ENCODE data around the gene GABRB2. TPM values are rescaled to one million over a fixed set of nuclear protein-coding genes. Genes with fewer than 3 reads are reported as not detected.

Gene GABRB2
- total RNA-seq, 1 experiment from 2014 or later = 5.3 TPM

DNA sequence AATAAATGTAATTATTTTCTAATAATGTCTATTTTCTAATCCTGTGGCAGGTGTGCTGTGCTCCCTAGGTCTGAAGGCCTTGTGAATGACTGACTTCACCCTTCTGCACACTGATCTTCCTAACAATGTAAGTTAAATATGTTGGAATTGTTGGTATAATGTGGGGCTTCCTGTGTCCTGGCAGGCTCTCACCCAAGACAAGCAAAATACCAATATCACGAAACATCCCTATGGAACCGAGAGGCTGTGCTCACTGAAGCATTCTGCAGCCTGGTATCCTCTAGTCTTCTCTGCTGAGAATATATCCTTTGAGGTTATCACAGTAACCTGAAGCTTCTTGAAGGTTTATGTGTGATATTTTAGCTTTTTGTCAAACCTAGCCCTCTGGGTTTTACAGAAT is 159.4 kb downstream of the GABRB2 start:
- Histone ChIP-seq H3K4me3 (ENCODE audit: insufficient read depth, low read depth, low read length) (no peak overlapping the region), H3K36me3 (replicated peaks; ENCODE audit: control insufficient read depth, insufficient read depth, low read length) (no peaks in the 10 kb centered on the region), H3K27me3 (ENCODE audit: control insufficient read depth, insufficient read depth, low read length) (no peaks in the 10 kb centered on the region)
- DNase-seq = no peak

- Histone ChIP-seq H3K4me3 (ENCODE audit: insufficient read depth, low read depth, low read length) (no peak overlapping the region), H3K36me3 (replicated peaks; ENCODE audit: control insufficient read depth, insufficient read depth, low read length) (no peaks in the 10 kb centered on the region), H3K27me3 (ENCODE audit: control insufficient read depth, insufficient read depth, low read length) (no peaks in the 10 kb centered on the region)
- no peak for DNase-seq
Measured at GRCh38 chr5:161385027-161385426, 161.5 kb downstream of the GABRB2 start.

- no peak for DNase-seq
- Histone ChIP-seq H3K36me3 (replicated peaks; ENCODE audit: control insufficient read depth, insufficient read depth, low read length) (no peaks in the 10 kb centered on the region), H3K4me3 (ENCODE audit: insufficient read depth, low read depth, low read length) (no peak overlapping the region), H3K27me3 (ENCODE audit: control insufficient read depth, insufficient read depth, low read length) (no peaks in the 10 kb centered on the region)
Measured at GRCh38 chr5:161382685-161383084, 163.8 kb downstream of the GABRB2 start.

DNA sequence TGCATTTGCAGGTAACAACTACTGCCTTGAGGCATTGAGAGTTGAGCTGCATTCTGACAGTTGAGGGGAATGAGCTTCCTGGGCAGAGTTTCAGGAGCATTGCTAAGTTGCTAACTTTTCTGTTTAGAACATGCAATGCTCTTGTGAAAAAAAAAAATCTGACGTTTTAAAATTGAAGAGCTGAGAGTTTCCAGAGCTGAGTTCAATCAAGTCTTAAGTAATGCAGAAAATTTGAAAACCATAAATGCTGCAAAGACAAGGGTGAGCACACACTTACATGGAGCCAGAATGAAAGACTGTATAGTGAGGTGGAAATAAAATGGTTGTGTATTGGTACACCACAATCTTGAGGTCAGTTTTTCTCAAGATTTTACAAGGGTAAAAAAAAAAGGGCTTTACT is 166.0 kb downstream of the GABRB2 start:
- H3K27me3 ChIP-seq (ENCODE audit: control insufficient read depth, insufficient read depth, low read length) = no peaks in the 10 kb centered on the region
- no peak for DNase-seq
- H3K36me3 ChIP-seq (replicated peaks; ENCODE audit: control insufficient read depth, insufficient read depth, low read length) = no peaks in the 10 kb centered on the region
- H3K4me3 ChIP-seq (ENCODE audit: insufficient read depth, low read depth, low read length) = no peak overlapping the region

- H3K4me3 ChIP-seq (ENCODE audit: insufficient read depth, low read depth, low read length) = no peak overlapping the region
- H3K36me3 ChIP-seq (replicated peaks; ENCODE audit: control insufficient read depth, insufficient read depth, low read length) = no peaks in the 10 kb centered on the region
- H3K27me3 ChIP-seq (ENCODE audit: control insufficient read depth, insufficient read depth, low read length) = no peaks in the 10 kb centered on the region
- DNase-seq = no peak
Measured at GRCh38 chr5:161378701-161379100, 167.8 kb downstream of the GABRB2 start.

DNA sequence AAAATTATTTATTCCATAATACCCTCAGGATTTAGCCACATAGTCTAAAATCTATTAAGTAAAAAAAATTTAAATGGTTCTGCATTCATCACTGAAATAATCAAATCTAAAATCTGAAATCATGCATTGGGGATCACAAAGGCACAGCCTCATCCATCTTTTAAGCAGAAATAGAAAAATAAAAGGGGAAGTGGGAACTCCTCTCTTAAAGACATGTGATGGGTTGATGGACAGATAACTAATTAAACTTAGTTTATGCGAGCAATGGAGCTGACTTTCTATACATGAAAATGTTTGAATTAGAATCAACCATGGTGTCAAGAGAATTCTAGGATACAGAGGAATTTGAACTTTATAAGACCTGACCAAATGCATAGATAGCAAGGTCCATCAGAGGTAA is 170.5 kb downstream of the GABRB2 start:
- no peaks in the 10 kb centered on the region for H3K36me3 ChIP-seq (replicated peaks; ENCODE audit: control insufficient read depth, insufficient read depth, low read length)
- no peak for DNase-seq
- H3K27me3 ChIP-seq (ENCODE audit: control insufficient read depth, insufficient read depth, low read length) = no peaks in the 10 kb centered on the region
- no peak overlapping the region for H3K4me3 ChIP-seq (ENCODE audit: insufficient read depth, low read depth, low read length)

DNA sequence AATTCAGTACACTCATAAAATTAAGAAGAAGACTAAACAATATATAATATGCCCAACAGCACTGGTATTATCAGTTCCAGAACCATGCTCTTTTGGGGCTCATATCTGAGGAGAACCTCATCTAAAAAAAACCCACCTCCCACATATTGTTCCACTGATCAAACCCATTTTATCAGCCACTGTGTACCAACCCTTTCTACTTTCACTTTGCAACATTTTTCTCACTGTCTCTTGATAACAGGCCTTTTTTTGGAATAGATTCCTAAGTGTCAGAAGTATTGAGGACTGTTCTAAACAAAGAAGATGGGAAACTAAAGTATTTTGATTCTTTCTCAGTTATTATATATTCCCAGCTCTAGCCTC is 173.2 kb downstream of the GABRB2 start:
- no peaks in the 10 kb centered on the region for H3K27me3 ChIP-seq (ENCODE audit: control insufficient read depth, insufficient read depth, low read length)
- H3K4me3 ChIP-seq (ENCODE audit: insufficient read depth, low read depth, low read length) = no peak overlapping the region
- H3K36me3 ChIP-seq (replicated peaks; ENCODE audit: control insufficient read depth, insufficient read depth, low read length) = no peaks in the 10 kb centered on the region
- DNase-seq = no peak

DNA sequence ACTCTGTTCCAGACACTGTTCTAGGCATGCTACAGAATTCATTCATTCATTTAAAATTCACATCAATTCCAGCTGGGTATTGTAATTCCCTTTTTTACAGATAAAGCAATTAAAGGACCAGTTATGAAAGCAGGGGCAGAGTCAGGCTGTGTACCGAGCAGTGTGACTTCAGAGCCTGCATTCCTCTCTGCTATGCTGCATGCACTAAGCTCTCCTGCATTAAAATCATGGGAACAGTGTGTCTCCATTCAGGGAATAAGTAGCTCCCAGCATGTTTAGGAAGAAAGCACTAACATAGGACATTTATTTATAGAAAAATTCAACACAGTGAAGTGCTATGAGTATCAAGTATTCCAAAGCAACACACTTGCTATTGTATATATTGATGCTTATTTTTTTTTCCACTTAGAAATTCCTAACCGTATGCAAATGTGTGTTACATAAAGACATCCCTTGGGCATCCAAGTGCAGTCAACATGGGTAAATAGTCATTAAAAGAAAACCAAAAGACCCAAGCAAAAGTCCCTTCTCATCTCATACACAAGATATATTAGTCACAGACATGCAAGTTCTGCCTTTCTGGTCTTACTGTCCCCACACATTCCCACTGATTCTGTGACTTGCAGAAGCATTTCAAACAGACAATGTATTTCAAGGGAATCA is 173.7 kb downstream of the GABRB2 start:
- Histone ChIP-seq H3K27me3 (ENCODE audit: control insufficient read depth, insufficient read depth, low read length) (no peaks in the 10 kb centered on the region), H3K36me3 (replicated peaks; ENCODE audit: control insufficient read depth, insufficient read depth, low read length) (no peaks in the 10 kb centered on the region), H3K4me3 (ENCODE audit: insufficient read depth, low read depth, low read length) (no peak overlapping the region)
- no peak for DNase-seq

GRCh38 chr5:161369022-161369421 is 177.5 kb downstream of the GABRB2 start:
- H3K36me3 ChIP-seq (replicated peaks; ENCODE audit: control insufficient read depth, insufficient read depth, low read length) = no peaks in the 10 kb centered on the region
- DNase-seq = no peak
- no peaks in the 10 kb centered on the region for H3K27me3 ChIP-seq (ENCODE audit: control insufficient read depth, insufficient read depth, low read length)
- H3K4me3 ChIP-seq (ENCODE audit: insufficient read depth, low read depth, low read length) = no peak overlapping the region

DNA sequence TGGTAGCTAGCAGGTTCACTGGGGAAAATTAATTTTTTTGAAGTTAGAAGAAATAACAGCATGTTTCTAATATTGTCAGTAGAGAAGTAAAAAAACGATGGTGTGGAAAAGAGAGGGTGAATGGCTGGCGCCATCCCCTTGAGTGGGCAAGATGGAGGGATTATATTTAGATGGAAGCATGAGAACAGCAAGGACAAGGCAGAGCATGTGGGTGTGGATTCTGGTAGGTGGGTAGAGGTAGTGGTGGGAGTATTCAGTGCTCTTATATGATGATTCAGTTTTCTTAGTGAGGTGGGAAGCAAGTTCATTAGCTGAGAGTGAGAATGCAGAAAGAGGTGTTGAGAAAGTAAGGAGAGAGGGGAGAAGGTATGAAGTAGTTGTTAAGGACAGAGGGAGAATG is 188.1 kb downstream of the GABRB2 start:
- no peaks in the 10 kb centered on the region for H3K36me3 ChIP-seq (replicated peaks; ENCODE audit: control insufficient read depth, insufficient read depth, low read length)
- DNase-seq = no peak
- no peaks in the 10 kb centered on the region for H3K27me3 ChIP-seq (ENCODE audit: control insufficient read depth, insufficient read depth, low read length)
- H3K4me3 ChIP-seq (ENCODE audit: insufficient read depth, low read depth, low read length) = no peak overlapping the region

DNA sequence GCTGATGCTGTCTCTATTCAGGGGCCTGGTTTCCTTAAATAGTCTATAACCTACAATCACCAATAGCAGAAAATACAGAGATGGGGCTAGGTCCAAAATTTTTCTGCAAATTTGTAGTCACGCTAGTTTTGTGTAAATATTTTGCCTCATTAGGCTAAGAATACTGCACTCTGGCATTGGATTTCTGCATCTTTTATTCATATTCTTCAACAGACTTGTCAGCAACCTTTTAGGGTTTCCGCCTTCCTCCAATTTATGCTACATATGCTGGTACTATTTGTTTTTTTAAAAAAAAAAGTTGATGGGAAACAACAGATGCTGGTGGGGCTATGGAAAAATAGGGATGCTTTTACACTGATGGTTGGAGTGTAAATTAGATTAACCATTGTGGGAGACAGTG is 202.3 kb downstream of the GABRB2 start:
- no peaks in the 10 kb centered on the region for H3K36me3 ChIP-seq (replicated peaks; ENCODE audit: control insufficient read depth, insufficient read depth, low read length)
- DNase-seq = no peak
- no peaks in the 10 kb centered on the region for H3K27me3 ChIP-seq (ENCODE audit: control insufficient read depth, insufficient read depth, low read length)
- no peak overlapping the region for H3K4me3 ChIP-seq (ENCODE audit: insufficient read depth, low read depth, low read length)

GRCh38 chr5:161342886-161343285 is 203.6 kb downstream of the GABRB2 start:
- Histone ChIP-seq H3K27me3 (ENCODE audit: control insufficient read depth, insufficient read depth, low read length) (no peaks in the 10 kb centered on the region), H3K4me3 (ENCODE audit: insufficient read depth, low read depth, low read length) (no peak overlapping the region), H3K36me3 (replicated peaks; ENCODE audit: control insufficient read depth, insufficient read depth, low read length) (no peaks in the 10 kb centered on the region)
- no peak for DNase-seq

DNA sequence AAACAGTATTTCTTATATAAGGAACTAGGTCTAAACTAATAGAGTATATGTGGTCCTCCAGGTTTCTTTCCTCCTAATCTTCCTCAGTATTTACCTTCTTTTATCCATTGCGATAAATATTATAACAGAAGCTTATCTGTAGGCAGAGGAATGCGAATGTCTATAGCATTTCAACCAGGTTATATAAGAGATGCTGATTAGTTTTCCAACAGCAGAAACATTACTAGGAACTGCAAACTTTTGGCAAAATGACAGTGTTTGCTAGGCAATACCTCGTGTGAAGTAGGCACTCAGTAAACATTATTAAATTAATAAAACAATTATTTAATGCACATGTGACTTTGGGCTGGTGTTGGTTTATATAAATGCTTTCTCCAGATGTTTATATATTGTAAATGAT is 206.5 kb downstream of the GABRB2 start:
- H3K4me3 ChIP-seq (ENCODE audit: insufficient read depth, low read depth, low read length) = no peak overlapping the region
- H3K27me3 ChIP-seq (ENCODE audit: control insufficient read depth, insufficient read depth, low read length) = no peaks in the 10 kb centered on the region
- H3K36me3 ChIP-seq (replicated peaks; ENCODE audit: control insufficient read depth, insufficient read depth, low read length) = no peaks in the 10 kb centered on the region
- DNase-seq = no peak

DNA sequence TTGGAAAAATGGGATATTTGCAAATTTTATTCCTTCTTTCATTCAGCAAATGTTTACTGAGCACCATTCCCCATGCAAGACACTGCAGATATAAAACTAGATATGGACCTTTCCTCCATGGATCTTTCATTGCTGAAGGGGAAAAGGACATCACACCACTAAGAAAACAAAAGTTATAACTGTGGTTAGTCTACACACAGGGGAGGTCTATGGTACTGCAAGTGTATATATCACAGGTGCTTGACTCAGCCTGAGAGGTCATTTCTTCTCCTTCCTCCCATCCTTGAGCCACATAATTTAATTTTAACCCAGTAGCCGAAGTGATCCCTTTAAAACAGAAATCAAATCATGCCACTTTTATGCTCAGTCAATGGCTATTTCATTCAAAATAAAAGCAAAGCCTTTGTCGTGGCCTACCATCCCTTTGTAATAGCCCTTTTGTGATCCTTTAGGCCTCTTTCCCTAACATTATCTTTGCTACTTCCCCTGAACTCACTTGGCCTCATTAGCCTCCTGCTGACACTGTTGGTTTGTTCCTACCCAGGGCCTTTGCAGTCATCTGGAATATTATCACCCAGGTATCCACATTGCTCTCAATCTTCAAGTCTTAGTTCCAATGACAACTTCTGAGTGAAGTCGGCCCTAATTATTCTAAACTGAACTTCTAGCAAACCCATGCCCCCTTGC is 213.2 kb downstream of the GABRB2 start:
- H3K4me3 ChIP-seq (ENCODE audit: insufficient read depth, low read depth, low read length) = no peak overlapping the region
- no peak for DNase-seq
- H3K27me3 ChIP-seq (ENCODE audit: control insufficient read depth, insufficient read depth, low read length) = no peaks in the 10 kb centered on the region
- H3K36me3 ChIP-seq (replicated peaks; ENCODE audit: control insufficient read depth, insufficient read depth, low read length) = no peaks in the 10 kb centered on the region

DNA sequence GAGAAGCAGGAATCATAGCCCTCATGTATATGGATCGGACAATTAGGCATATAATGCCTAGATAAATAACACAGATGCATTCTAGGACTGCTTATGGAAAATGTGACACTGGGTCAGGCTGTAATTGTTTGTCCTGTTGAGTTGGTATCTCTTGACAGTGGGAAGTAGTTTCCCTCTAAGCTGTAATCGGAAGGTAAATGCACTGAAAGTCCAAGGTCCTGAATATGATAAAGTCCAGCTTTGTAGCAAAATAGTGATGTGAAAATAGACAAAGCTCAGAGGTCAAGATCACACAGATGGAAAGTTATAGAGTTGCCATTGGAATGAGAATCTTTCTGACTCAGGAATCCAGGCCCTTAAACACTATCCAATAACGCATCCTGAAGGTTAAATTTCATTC is 214.2 kb downstream of the GABRB2 start:
- Histone ChIP-seq H3K4me3 (ENCODE audit: insufficient read depth, low read depth, low read length) (no peak overlapping the region), H3K27me3 (ENCODE audit: control insufficient read depth, insufficient read depth, low read length) (no peaks in the 10 kb centered on the region), H3K36me3 (replicated peaks; ENCODE audit: control insufficient read depth, insufficient read depth, low read length) (no peaks in the 10 kb centered on the region)
- no peak for DNase-seq

DNA sequence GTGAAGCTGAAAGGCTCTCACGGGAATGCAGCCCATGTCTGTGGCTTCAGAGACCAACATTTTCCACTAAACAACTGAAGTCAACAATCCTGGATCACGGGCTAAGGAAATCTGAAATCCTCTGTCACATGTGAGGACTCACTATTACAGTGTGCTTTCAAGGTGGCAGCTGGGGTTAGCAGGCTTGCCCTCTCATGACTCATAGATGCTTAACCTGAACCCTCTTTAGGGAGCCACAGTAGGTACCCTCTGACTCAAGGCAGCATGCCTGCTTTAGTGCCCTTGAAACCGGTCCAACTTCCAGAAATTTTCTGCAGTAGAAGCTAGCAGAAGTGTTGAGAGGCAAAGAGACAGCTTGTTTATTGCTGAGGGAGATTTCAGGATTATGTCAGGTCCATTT is 232.5 kb downstream of the GABRB2 start:
- Histone ChIP-seq H3K27me3 (ENCODE audit: control insufficient read depth, insufficient read depth, low read length) (no peaks in the 10 kb centered on the region), H3K36me3 (replicated peaks; ENCODE audit: control insufficient read depth, insufficient read depth, low read length) (no peaks in the 10 kb centered on the region), H3K4me3 (ENCODE audit: insufficient read depth, low read depth, low read length) (no peak overlapping the region)
- no peak for DNase-seq
